ENCODE measurements around the gene CYP2W1. TPM values are rescaled to one million over a fixed set of nuclear protein-coding genes. Genes with fewer than 3 reads are reported as not detected.
"Not testable (repeated sequence)": the region's sequence is repeated elsewhere in the genome, so short reads cannot be mapped to it uniquely, and the experiment has no call there.

Gene CYP2W1
- total RNA-seq, 8 experiments from 2014 or later = 0.05 to 0.77 (median 0.51) TPM; not detected in 1

- WGBS, 10 experiments = no CpG with 5 or more reads among the region's 14 CpGs
- H3K4me3 ChIP-seq; in situ Hi-C loops (cut with MboI; ENCODE audit: low pct_unique_long_range_greater_than_20kb in 2 of 9, low sequenced_read_pairs in 9 of 9, unreplicated experiment in 9 of 9): not testable (repeated sequence)
- peak in 6 of 8 experiments; percentile 20 to 75 (median 32) for ATAC-seq (replicated peaks in 6 of 8)
- Histone ChIP-seq H3K4me1 (replicated peaks in 1 of 2) (peaks cover 26 to 30% of the 10 kb centered on the region in 2 donors), H3K27ac (peak overlapping the region in 1 of 2 donors; percentile 2)
These were observed 18.2 kb downstream of the CYP2W1 start for GRCh38 chr7:1001069-1001770.

- H3K4me3 ChIP-seq; in situ Hi-C loops (cut with MboI; ENCODE audit: low pct_unique_long_range_greater_than_20kb in 2 of 9, low sequenced_read_pairs in 9 of 9, unreplicated experiment in 9 of 9); ATAC-seq (replicated peaks in 6 of 8); H3K27ac ChIP-seq: not testable (repeated sequence)
- WGBS, 10 experiments = no CpG with 5 or more reads among the region's 4 CpGs
- H3K4me1 ChIP-seq (replicated peaks in 1 of 2) = peaks cover 22 to 23% of the 10 kb centered on the region in 2 donors
These were observed 19.0 kb downstream of the CYP2W1 start for GRCh38 chr7:1002026-1002425.

GRCh38 chr7:1002445-1002844, 19.5 kb downstream of the CYP2W1 start:
- ATAC-seq (replicated peaks in 6 of 8); H3K27ac ChIP-seq; in situ Hi-C loops (cut with MboI; ENCODE audit: low pct_unique_long_range_greater_than_20kb in 2 of 9, low sequenced_read_pairs in 9 of 9, unreplicated experiment in 9 of 9); H3K4me3 ChIP-seq: not testable (repeated sequence)
- no CpG with 5 or more reads among the region's 7 CpGs for WGBS, 10 experiments
- H3K4me1 ChIP-seq (replicated peaks in 1 of 2) = peaks cover 18 to 19% of the 10 kb centered on the region in 2 donors

- peak in 1 of 8 experiments; percentile 9 for ATAC-seq (replicated peaks in 6 of 8)
- H3K4me1 ChIP-seq (replicated peaks in 1 of 2) = peaks cover 9 to 12% of the 10 kb centered on the region in 2 donors
- 60 to 80% (median 68%) methylated on average over 1 to 8 of the region's 32 CpGs; no CpG with 5 or more reads in 6 of the 10 experiments for WGBS, 10 experiments
- in situ Hi-C loops (cut with MboI; ENCODE audit: low pct_unique_long_range_greater_than_20kb in 2 of 9, low sequenced_read_pairs in 9 of 9, unreplicated experiment in 9 of 9) = no loop called here
- no peak overlapping the region for H3K27ac ChIP-seq
- H3K4me3 ChIP-seq = no peak overlapping the region
These were observed 21.3 kb downstream of the CYP2W1 start for GRCh38 chr7:1004018-1004852.

- in situ Hi-C loops (cut with MboI; ENCODE audit: low pct_unique_long_range_greater_than_20kb in 2 of 9, low sequenced_read_pairs in 9 of 9, unreplicated experiment in 9 of 9) = no loop called here
- whole genome bisulfite sequencing, 10 experiments = 71 to 100% (median 91%) methylated on average over 1 to 11 of the region's 21 CpGs; no CpG with 5 or more reads in 5 of the 10 experiments
- no peak overlapping the region for H3K27ac ChIP-seq
- H3K4me1 ChIP-seq (replicated peaks in 1 of 2) = peaks cover 8 to 12% of the 10 kb centered on the region in 2 donors
- no peak overlapping the region for H3K4me3 ChIP-seq
- ATAC-seq (replicated peaks in 6 of 8) = no peak
These were observed 22.3 kb downstream of the CYP2W1 start for GRCh38 chr7:1005303-1005702.

GRCh38 chr7:1007901-1008300, 24.9 kb downstream of the CYP2W1 start:
- Histone ChIP-seq H3K4me1 (replicated peaks in 1 of 2) (peaks cover 2 to 9% of the 10 kb centered on the region in 2 donors), H3K4me3 (no peak overlapping the region), H3K27ac (no peak overlapping the region)
- no peak for ATAC-seq (replicated peaks in 6 of 8)
- WGBS, 10 experiments = 50 to 100% (median 80%) methylated on average over 1 to 2 of the region's 15 CpGs; no CpG with 5 or more reads in 7 of the 10 experiments
- in situ Hi-C loops (cut with MboI; ENCODE audit: low pct_unique_long_range_greater_than_20kb in 2 of 9, low sequenced_read_pairs in 9 of 9, unreplicated experiment in 9 of 9) = no loop called here

- peak overlapping the region in 1 of 2 donors; percentile 26 for H3K27ac ChIP-seq
- peaks cover 2 to 9% of the 10 kb centered on the region in 2 donors for H3K4me1 ChIP-seq (replicated peaks in 1 of 2)
- in situ Hi-C loops (cut with MboI; ENCODE audit: low pct_unique_long_range_greater_than_20kb in 2 of 9, low sequenced_read_pairs in 9 of 9, unreplicated experiment in 9 of 9) = no loop called here
- 95 to 100% (median 97%) methylated on average over 1 to 19 of the region's 37 CpGs; no CpG with 5 or more reads in 3 of the 10 experiments for WGBS, 10 experiments
- no peak for ATAC-seq (replicated peaks in 6 of 8)
- no peak overlapping the region for H3K4me3 ChIP-seq
These were observed 25.9 kb downstream of the CYP2W1 start for GRCh38 chr7:1008733-1009363.

GRCh38 chr7:1009747-1010146, 26.8 kb downstream of the CYP2W1 start:
- in situ Hi-C loops (cut with MboI; ENCODE audit: low pct_unique_long_range_greater_than_20kb in 2 of 9, low sequenced_read_pairs in 9 of 9, unreplicated experiment in 9 of 9) = no loop called here
- Histone ChIP-seq H3K27ac (no peak overlapping the region), H3K4me3 (no peak overlapping the region), H3K4me1 (replicated peaks in 1 of 2) (peaks cover 2 to 11% of the 10 kb centered on the region in 2 donors)
- no peak for ATAC-seq (replicated peaks in 6 of 8)
- WGBS, 10 experiments = 100% methylated on average over 1 of the region's 22 CpGs; no CpG with 5 or more reads in 7 of the 10 experiments

GRCh38 chr7:1010226-1010625, 27.2 kb downstream of the CYP2W1 start:
- in situ Hi-C loops (cut with MboI; ENCODE audit: low pct_unique_long_range_greater_than_20kb in 2 of 9, low sequenced_read_pairs in 9 of 9, unreplicated experiment in 9 of 9) = no loop called here
- peaks cover 2 to 11% of the 10 kb centered on the region in 2 donors for H3K4me1 ChIP-seq (replicated peaks in 1 of 2)
- ATAC-seq (replicated peaks in 6 of 8) = peak in 1 of 8 experiments; percentile 1
- no peak overlapping the region for H3K4me3 ChIP-seq
- WGBS, 10 experiments = no CpG with 5 or more reads among the region's 13 CpGs
- no peak overlapping the region for H3K27ac ChIP-seq

GRCh38 chr7:1011297-1012003, 28.5 kb downstream of the CYP2W1 start:
- ATAC-seq (replicated peaks in 6 of 8) = no peak
- no peak overlapping the region for H3K27ac ChIP-seq
- WGBS, 10 experiments = 88 to 100% (median 96%) methylated on average over 1 to 3 of the region's 13 CpGs; no CpG with 5 or more reads in 6 of the 10 experiments
- in situ Hi-C loops (cut with MboI; ENCODE audit: low pct_unique_long_range_greater_than_20kb in 2 of 9, low sequenced_read_pairs in 9 of 9, unreplicated experiment in 9 of 9) = no loop called here
- no peak overlapping the region for H3K4me3 ChIP-seq
- peaks cover 6 to 16% of the 10 kb centered on the region in 2 donors for H3K4me1 ChIP-seq (replicated peaks in 1 of 2)

- in situ Hi-C loops (cut with MboI; ENCODE audit: low pct_unique_long_range_greater_than_20kb in 2 of 9, low sequenced_read_pairs in 9 of 9, unreplicated experiment in 9 of 9) = no loop called here
- WGBS, 10 experiments = 80 to 100% (median 95%) methylated on average over 1 to 6 of the region's 32 CpGs; no CpG with 5 or more reads in 6 of the 10 experiments
- peaks cover 6 to 16% of the 10 kb centered on the region in 2 donors for H3K4me1 ChIP-seq (replicated peaks in 1 of 2)
- no peak for ATAC-seq (replicated peaks in 6 of 8)
- H3K4me3 ChIP-seq = no peak overlapping the region
- H3K27ac ChIP-seq = no peak overlapping the region
These were observed 29.2 kb downstream of the CYP2W1 start for GRCh38 chr7:1012004-1012715.

GRCh38 chr7:1012716-1013095, 29.7 kb downstream of the CYP2W1 start:
- no peak for ATAC-seq (replicated peaks in 6 of 8)
- in situ Hi-C loops (cut with MboI; ENCODE audit: low pct_unique_long_range_greater_than_20kb in 2 of 9, low sequenced_read_pairs in 9 of 9, unreplicated experiment in 9 of 9) = no loop called here
- peaks cover 6 to 16% of the 10 kb centered on the region in 2 donors for H3K4me1 ChIP-seq (replicated peaks in 1 of 2)
- H3K4me3 ChIP-seq = no peak overlapping the region
- H3K27ac ChIP-seq = no peak overlapping the region
- no CpG with 5 or more reads among the region's 30 CpGs for WGBS, 10 experiments

All from motor neuron (in vitro differentiated cells).